ENCODE measurements around the gene GNAZ. TPM values are rescaled to one million over a fixed set of nuclear protein-coding genes. Genes with fewer than 3 reads are reported as not detected.

GNAZ gene
- total RNA-seq, 1 donor from 2014 or later, result under 0.01 TPM

DNA sequence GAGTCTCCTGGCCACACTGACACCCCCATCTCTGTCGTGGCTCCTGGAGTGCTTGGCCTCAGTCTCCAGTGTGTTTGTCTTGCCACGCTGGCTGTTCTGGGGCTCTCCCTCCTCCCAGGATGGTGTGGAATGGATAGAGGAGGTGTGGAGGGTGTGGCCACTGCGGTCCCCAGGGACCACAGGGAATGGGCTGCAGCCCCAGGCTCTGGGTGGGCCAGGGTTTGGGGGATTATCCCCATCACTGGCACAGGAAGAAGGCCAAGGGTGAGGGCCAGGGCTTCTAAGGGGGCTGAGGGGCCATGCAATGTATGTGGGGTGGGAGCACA lies 8.1 kb downstream of the GNAZ start:
- DNase-seq (ENCODE audit: low read depth) (no peak), FAIRE-seq (no peak)
- TF ChIP-seq CTCF (IDR thresholded peaks at IDR 0.05; ENCODE audit: insufficient read depth, low read length, severe bottlenecking), result no peak
- H3K4me3 ChIP-seq (ENCODE audit: low read depth, low read length), result no peak overlapping the region
- no peaks in the 10 kb centered on the region for H3K36me3 ChIP-seq (ENCODE audit: control insufficient read depth, insufficient read depth, low read length)
- H3K27me3 ChIP-seq (ENCODE audit: control insufficient read depth, insufficient read depth, low read length), result no peaks in the 10 kb centered on the region

DNA sequence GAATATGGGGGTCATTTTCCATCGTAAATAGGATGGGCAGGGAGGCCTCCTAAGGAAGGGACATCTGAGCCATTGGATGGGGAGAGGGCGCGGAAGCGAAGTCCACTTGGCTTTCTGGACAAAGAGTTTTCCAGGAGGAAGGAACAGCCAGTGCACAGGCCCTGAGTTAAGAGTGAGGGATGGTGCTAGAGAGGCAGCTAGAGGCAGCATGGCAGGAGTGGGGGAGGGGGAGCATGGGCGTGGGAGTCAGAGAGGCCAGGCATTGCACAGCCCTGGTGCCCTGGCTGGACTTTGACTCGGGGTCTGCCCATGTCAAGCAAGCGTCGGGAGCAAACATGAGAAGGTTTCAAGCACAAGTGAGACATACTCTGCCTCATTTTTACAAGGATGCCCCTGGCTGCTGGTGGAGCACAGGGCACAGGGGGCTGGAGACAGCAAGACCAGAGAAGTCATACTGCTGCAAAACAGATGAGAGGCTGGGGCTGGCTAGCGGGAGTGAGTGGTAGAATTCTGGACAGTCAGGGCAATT lies 9.0 kb downstream of the GNAZ start:
- FAIRE-seq (no peak), DNase-seq (ENCODE audit: low read depth) (no peak)
- TF ChIP-seq CTCF (IDR thresholded peaks at IDR 0.05; ENCODE audit: insufficient read depth, low read length, severe bottlenecking), result no peak
- no peaks in the 10 kb centered on the region for H3K27me3 ChIP-seq (ENCODE audit: control insufficient read depth, insufficient read depth, low read length)
- no peak overlapping the region for H3K4me3 ChIP-seq (ENCODE audit: low read depth, low read length)
- H3K36me3 ChIP-seq (ENCODE audit: control insufficient read depth, insufficient read depth, low read length), result no peaks in the 10 kb centered on the region

DNA sequence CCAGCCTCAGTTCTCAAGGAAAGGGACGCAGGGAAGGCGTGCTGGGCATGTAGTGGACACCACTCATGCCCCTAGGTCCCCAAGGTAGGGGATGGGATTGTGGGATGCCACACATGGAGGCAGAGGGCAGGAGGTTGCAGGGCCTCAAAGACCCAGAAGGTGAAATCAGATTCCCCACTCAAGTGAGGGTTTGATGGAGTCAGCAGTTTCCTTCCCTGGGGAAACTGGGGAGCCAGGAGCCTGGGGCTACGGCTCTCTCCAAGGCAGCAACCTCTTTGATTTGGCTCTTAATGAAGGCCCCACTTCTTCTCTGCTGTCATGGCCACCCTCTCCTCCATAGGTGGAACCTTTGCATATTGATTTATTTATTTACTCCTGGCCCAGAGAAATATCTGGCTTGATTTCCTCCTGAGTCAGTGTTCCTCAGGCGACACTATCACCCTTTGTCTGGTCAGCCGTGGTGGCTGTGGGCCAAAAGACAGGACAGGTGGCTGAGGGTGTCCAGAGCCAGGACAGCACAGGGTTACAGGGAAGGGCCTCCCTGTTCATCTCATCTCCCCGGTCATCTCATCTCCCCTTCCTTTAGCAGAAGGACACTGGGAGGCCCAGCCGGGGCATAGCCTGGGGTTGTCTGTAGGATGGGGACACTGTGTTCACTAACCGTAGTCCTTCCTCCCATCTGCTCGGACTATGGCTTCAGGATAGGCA lies 9.6 kb downstream of the GNAZ start:
- FAIRE-seq, result no peak
- TF ChIP-seq CTCF (IDR thresholded peaks at IDR 0.05; ENCODE audit: insufficient read depth, low read length, severe bottlenecking), result no peak
- no peaks in the 10 kb centered on the region for H3K27me3 ChIP-seq (ENCODE audit: control insufficient read depth, insufficient read depth, low read length)
- H3K4me3 ChIP-seq (ENCODE audit: low read depth, low read length), result no peak overlapping the region
- H3K36me3 ChIP-seq (ENCODE audit: control insufficient read depth, insufficient read depth, low read length), result no peaks in the 10 kb centered on the region
- DNase-seq (ENCODE audit: low read depth), result no peak

DNA sequence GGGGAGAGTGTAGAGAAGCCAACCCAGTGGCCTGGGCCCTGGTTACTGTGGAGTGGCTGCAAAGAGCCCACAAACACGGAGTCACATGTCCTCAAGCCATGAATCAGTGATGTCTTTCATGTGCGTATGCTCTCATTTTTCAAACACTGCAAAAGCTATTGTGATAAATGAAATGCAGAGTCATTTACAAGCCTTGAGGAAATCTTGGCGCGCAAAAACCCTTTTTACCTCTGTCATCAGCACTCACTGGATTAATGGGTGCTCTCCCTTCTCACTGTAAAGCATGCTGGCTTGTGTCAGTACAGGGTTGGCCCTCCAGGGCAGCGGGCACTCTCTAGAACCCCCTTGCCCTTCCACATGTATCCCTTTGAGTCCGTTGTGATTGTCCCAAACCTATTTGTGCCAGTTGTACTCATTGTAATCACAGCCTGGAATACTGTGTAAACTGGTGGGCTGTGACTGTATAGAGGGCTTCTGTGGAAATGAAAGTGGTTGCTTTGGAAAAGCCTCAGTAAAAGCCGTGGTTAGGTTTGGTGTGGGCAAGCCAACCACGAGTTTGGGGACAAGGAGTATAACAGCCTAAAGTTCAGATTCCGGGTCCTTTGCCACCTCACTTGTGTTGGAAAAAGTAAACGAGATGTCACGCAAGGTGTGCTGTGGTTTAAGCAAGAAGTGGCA lies 10.4 kb downstream of the GNAZ start:
- Histone ChIP-seq H3K4me3 (ENCODE audit: low read depth, low read length) (no peak overlapping the region), H3K27me3 (ENCODE audit: control insufficient read depth, insufficient read depth, low read length) (no peaks in the 10 kb centered on the region), H3K36me3 (ENCODE audit: control insufficient read depth, insufficient read depth, low read length) (no peaks in the 10 kb centered on the region)
- TF ChIP-seq CTCF (IDR thresholded peaks at IDR 0.05; ENCODE audit: insufficient read depth, low read length, severe bottlenecking), result no peak
- FAIRE-seq (no peak), DNase-seq (ENCODE audit: low read depth) (no peak)

- DNase-seq (ENCODE audit: low read depth) (no peak), FAIRE-seq (no peak)
- Histone ChIP-seq H3K27me3 (ENCODE audit: control insufficient read depth, insufficient read depth, low read length) (no peaks in the 10 kb centered on the region), H3K4me3 (ENCODE audit: low read depth, low read length) (no peak overlapping the region), H3K36me3 (ENCODE audit: control insufficient read depth, insufficient read depth, low read length) (no peaks in the 10 kb centered on the region)
- TF ChIP-seq CTCF (IDR thresholded peaks at IDR 0.05; ENCODE audit: insufficient read depth, low read length, severe bottlenecking), result no peak
Observed at GRCh38 chr22:23082534-23083314, 12.4 kb downstream of the GNAZ start.
